Body of pancreas (tissue), 4 donors: ENCODE measurements around the gene RAB42.

ENCODE experiments used
- CTCF ChIP-seq, 7 experiments: fragments of 450-650 bp in 4 of 7; fragments of 200-600 bp in 3 of 7; sonication (generic) in 3 of 7; IDR thresholded peaks; one replicate each; pipeline ENCODE4 v1.5.1; 2016 to 2019; ENCODE audit warnings: antibody characterized with exemption in 7 of 7
- POLR2A ChIP-seq, 3 donors: fragments of 450-650 bp; IDR thresholded peaks; one replicate each; pipeline ENCODE4 v1.6.1; 2016; ENCODE audit warnings: antibody characterized with exemption in 3 of 3, mild to moderate bottlenecking in 2 of 3

GRCh38 chr1:28565040-28565439 is 27.0 kb upstream of the RAB42 start:
- TF ChIP-seq CTCF (IDR thresholded peaks at IDR 0.05), result no peak
- no peak for TF ChIP-seq POLR2A (IDR thresholded peaks at IDR 0.05)
